Body of pancreas (tissue), 4 donors: ENCODE data around the gene MKNK2. TPM values are rescaled to one million over a fixed set of nuclear protein-coding genes. Genes with fewer than 3 reads are reported as not detected.

Source experiments
- ATAC-seq: fragments of 150-250 bp; one replicate; pipeline ENCODE4 v1.9.1; 2016
- DNase-seq, 4 donors: peaks; one replicate each; pipeline ENCODE4 v3.0.0-alpha.2; 2019
- H3K27ac ChIP-seq, 4 donors: fragments of 200-600 bp; sonication (generic); 1 replicate in 3 of 4; 2 replicates in 1 of 4; pipeline versions ENCODE4 v1.5.1 to v1.6.1; 2016 to 2019; ENCODE audit warnings: mild to moderate bottlenecking in 1 of 4, mixed read lengths in 1 of 4, moderate library complexity in 1 of 4
- H3K27me3 ChIP-seq, 2 donors: fragments of 200-600 bp; sonication (generic); one replicate each; pipeline ENCODE4 v1.6.0; 2016; ENCODE audit warnings: mild to moderate bottlenecking in 1 of 2
- H3K36me3 ChIP-seq, 2 donors: fragments of 200-600 bp; sonication (generic); replicated peaks in 1 of 2; 2 replicates each; pipeline ENCODE4 v1.5.1; 2016; ENCODE audit warnings: low read depth in 2 of 2; ENCODE audit not compliant: insufficient read depth in 1 of 2
- H3K4me1 ChIP-seq: fragments of 200-600 bp; sonication (generic); one replicate; pipeline ENCODE4 v1.6.0; 2016
- H3K4me3 ChIP-seq, 2 donors: fragments of 200-600 bp; sonication (generic); 1 replicate in 1 of 2; 2 replicates in 1 of 2; pipeline ENCODE4 v1.5.1; 2016 to 2019
- H3K9me3 ChIP-seq, 3 donors: fragments of 200-600 bp; sonication (generic); 1 replicate in 2 of 3; 2 replicates in 1 of 3; pipeline ENCODE4 v1.5.1; 2016
- POLR2A ChIP-seq, 3 donors: fragments of 450-650 bp; IDR thresholded peaks; one replicate each; pipeline ENCODE4 v1.6.1; 2016; ENCODE audit warnings: antibody characterized with exemption in 3 of 3, mild to moderate bottlenecking in 2 of 3
- WGBS, 2 donors: methylation state at CpG; one replicate each; pipeline ENCODE4 v1.1.5; 2017; 5-methylcytosine and 5-hydroxymethylcytosine counted together
- intact Hi-C: fragments of 100-400 bp; cut with DNase I; formaldehyde crosslinking; loops from one replicate; pipeline ENCODE4 v1.15.1; 2023
- total RNA-seq, 2 donors: library from RNA; depleted of rRNA; stranded (reverse); fragments of >200 nt; gene quantifications; one replicate each; pipeline ENCODE4 v1.1.0, GENCODE V29; 2016
- TF ChIP-seq, protein P1 (sequence below), 7 experiments: fragments of 450-650 bp in 4 of 7; fragments of 200-600 bp in 3 of 7; sonication (generic) in 3 of 7; IDR thresholded peaks; one replicate each; pipeline ENCODE4 v1.5.1; 2016 to 2019; ENCODE audit warnings: antibody characterized with exemption in 7 of 7

Gene MKNK2
- total RNA-seq, 2 donors from 2014 or later = 180 to 273 TPM

DNA sequence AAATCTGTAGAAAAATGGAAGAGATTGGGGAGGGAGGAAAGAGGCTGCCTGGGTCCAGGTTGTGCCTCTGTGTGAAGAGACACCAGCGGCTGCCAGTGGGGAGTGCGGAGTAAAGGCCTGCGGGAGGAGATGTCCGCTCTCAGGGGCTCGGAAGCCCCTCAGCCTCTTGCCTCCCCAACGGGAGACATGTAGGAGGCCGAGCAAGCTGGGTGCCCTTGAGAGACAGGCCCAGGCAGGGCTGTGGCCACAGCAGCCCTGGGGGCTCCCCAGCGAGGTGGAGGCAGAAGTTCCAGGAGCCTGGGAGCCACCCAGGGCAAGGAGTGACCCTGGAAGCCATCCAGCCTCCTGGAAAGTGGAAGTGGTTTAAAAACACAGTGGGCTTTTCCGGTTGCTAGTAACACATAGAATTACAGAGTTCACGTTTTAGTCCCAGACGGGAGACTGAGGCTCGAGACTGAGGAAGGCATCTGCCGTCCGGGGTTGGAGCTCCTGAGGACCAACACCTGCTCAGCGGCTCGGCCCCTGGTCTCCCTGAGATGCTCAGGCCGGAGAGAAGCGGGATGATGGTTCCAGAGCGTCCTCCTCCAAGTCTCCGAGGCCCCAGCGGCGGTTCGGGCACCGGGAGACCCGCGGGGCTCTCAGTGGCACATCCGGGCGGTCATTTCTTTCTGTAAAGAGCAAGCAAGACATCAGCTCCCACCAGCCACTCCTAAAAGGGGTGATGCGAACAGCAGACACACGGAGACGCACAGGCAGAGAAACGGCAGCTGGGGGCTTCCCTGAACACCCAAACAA is 21.9 kb upstream of the MKNK2 start:
- Histone ChIP-seq H3K27ac (no peak overlapping the region), H3K4me3 (no peak overlapping the region), H3K9me3 (no peaks in the 10 kb centered on the region), H3K36me3 (peaks cover 9 to 20% of the 10 kb centered on the region in 2 donors), H3K4me1 (peaks cover 15% of the 10 kb centered on the region), H3K27me3 (no peaks in the 10 kb centered on the region)
- WGBS, 2 donors = 83 to 90% methylated on average over 14 to 32 of the region's 32 CpGs
- TF ChIP-seq, protein P1, sequence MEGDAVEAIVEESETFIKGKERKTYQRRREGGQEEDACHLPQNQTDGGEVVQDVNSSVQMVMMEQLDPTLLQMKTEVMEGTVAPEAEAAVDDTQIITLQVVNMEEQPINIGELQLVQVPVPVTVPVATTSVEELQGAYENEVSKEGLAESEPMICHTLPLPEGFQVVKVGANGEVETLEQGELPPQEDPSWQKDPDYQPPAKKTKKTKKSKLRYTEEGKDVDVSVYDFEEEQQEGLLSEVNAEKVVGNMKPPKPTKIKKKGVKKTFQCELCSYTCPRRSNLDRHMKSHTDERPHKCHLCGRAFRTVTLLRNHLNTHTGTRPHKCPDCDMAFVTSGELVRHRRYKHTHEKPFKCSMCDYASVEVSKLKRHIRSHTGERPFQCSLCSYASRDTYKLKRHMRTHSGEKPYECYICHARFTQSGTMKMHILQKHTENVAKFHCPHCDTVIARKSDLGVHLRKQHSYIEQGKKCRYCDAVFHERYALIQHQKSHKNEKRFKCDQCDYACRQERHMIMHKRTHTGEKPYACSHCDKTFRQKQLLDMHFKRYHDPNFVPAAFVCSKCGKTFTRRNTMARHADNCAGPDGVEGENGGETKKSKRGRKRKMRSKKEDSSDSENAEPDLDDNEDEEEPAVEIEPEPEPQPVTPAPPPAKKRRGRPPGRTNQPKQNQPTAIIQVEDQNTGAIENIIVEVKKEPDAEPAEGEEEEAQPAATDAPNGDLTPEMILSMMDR (IDR thresholded peaks at IDR 0.05) = no peak
- TF ChIP-seq POLR2A (IDR thresholded peaks at IDR 0.05) = no peak
- DNase-seq (no peak), ATAC-seq (no peak)
- intact Hi-C loops = loop anchor here (5.0 kb wide), 1 partner anchor 51 kb away; no protein-coding TSS in a partner anchor

DNA sequence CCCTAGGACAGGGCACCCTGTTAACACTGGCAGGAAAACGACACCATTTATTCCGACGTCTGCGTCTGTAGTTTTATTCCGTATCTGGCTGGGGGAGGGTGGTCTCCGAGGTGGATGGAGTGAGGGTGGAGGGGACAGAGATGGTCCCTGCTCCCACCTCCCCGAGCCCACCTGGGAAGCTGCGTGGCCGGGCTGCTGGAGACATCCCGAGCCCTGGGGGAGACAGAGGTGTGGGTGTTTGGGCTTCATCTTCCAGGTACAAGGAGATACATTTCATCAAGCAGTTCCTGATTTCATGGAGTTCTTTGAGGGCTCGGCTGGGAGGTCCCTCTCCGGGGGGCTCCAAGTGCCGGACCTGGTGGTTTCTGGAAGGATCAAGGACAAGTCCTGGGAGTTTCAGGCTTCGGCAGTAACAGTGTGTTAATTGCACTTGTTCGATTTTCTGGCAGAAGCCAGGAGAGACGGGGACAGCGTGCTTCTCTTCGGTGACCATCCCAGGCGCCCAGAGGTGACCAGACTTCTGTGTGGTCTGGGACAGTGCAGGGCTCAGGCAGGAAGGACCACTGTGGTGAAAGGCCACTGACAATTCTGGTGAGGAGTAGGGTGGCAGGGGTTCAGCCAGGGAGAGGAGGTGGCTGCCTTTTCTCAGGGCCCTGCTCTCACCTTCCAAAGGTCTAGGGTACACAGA is 20.1 kb upstream of the MKNK2 start:
- H3K36me3 ChIP-seq = peaks cover 7 to 8% of the 10 kb centered on the region in 2 donors
- WGBS, 2 donors = 81 to 86% methylated on average over 13 to 19 of the region's 19 CpGs
- no peak overlapping the region for H3K4me3 ChIP-seq
- H3K4me1 ChIP-seq = peaks cover 15% of the 10 kb centered on the region
- ATAC-seq = no peak
- H3K27ac ChIP-seq = no peak overlapping the region
- H3K9me3 ChIP-seq = no peaks in the 10 kb centered on the region
- H3K27me3 ChIP-seq = no peaks in the 10 kb centered on the region
- DNase-seq = no peak
- TF ChIP-seq, protein P1 (IDR thresholded peaks at IDR 0.05) = no peak
- TF ChIP-seq POLR2A (IDR thresholded peaks at IDR 0.05) = no peak
- intact Hi-C loops = loop anchor here (5.0 kb wide), 1 partner anchor 49 kb away; no protein-coding TSS in a partner anchor

DNA sequence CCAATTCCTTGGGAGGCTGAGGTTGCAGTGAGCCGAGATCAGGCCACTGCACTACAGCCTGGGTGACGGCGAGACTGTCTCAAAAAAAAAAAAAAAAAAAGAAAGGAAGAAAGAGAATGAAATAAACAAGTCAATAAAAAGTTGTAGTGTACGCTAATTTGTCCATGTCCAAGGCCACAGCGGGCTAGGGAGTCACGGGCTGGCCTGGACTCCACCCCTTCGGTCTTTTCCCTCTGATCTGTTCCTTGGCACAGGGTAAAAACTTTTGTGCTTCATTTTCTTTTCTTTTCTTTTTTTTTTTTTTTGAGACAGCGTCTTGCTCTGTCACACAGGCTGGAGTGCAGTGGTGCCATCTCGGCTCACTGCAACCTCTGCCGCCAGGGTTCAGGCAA is 19.4 kb upstream of the MKNK2 start:
- TF ChIP-seq, protein P1 (IDR thresholded peaks at IDR 0.05) = no peak
- no peak for TF ChIP-seq POLR2A (IDR thresholded peaks at IDR 0.05)
- no peak overlapping the region for H3K4me3 ChIP-seq
- no peaks in the 10 kb centered on the region for H3K9me3 ChIP-seq
- H3K4me1 ChIP-seq = peaks cover 15% of the 10 kb centered on the region
- H3K27ac ChIP-seq = peak overlapping the region in 2 of 4 donors; percentile 15 to 41
- peaks cover 5 to 7% of the 10 kb centered on the region in 2 donors for H3K36me3 ChIP-seq
- DNase-seq (peak in 2 of 4 donors; percentile 38 to 48), ATAC-seq (peak; percentile 48)
- 54 to 68% methylated on average over 10 of the region's 10 CpGs for WGBS, 2 donors
- intact Hi-C loops = loop anchor here (5.0 kb wide), 1 partner anchor 48 kb away; no protein-coding TSS in a partner anchor
- H3K27me3 ChIP-seq = no peaks in the 10 kb centered on the region

DNA sequence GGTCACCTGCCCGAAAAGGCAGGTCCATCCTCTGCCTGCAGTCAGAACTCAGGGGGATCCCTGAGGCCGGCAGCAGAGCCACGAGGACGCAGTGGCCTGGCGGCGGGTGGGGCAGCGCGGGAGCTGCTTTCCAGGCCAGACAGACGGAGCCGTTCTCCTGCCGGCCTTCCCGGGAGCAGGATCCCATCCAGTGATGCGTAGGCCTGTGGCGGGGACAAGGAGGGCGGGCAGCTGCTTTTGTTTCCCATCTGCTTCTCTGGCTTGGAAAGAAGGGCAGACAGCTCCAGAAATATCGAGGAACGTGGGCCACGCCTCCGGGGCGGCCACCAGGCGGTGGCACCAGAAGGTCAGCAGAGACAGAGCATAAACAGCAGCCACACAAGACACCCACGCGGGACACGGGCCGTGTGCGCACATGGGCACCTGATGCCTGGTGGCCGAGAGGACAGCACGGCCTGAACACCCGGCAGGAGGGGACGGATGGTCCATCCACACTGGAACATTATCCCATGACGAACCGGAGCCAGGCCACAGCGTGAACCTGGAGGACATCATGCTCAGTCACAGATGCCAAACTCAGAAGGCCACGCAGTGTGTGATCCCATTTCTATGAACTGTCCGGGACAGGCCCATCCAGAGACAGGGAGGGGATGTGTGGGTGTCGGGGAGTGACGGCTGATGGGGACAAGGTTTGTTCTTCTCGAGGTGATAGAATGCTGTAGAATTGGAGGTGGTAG is 13.9 kb upstream of the MKNK2 start:
- H3K4me3 ChIP-seq = no peak overlapping the region
- peaks cover 31% of the 10 kb centered on the region for H3K4me1 ChIP-seq
- ATAC-seq = no peak
- no peaks in the 10 kb centered on the region for H3K9me3 ChIP-seq
- WGBS, 2 donors = 73 to 84% methylated on average over 6 to 32 of the region's 38 CpGs
- peak overlapping the region in 2 of 4 donors; percentile 10 to 64 for H3K27ac ChIP-seq
- DNase-seq = peak in 1 of 4 donors; percentile 24
- intact Hi-C loops = no loop called here
- no peaks in the 10 kb centered on the region for H3K36me3 ChIP-seq
- no peak for TF ChIP-seq POLR2A (IDR thresholded peaks at IDR 0.05)
- TF ChIP-seq, protein P1 (IDR thresholded peaks at IDR 0.05) = no peak
- H3K27me3 ChIP-seq = no peaks in the 10 kb centered on the region
